Measurements from ENCODE around the gene GJB3.
"Not testable (repeated sequence)": the region's sequence is repeated elsewhere in the genome, so short reads cannot be mapped to it uniquely, and the experiment has no call there.

GJB3 gene

GRCh38 chr1:34761176-34761761, 19.7 kb upstream of the GJB3 start:
- no peak for DNase-seq

DNA sequence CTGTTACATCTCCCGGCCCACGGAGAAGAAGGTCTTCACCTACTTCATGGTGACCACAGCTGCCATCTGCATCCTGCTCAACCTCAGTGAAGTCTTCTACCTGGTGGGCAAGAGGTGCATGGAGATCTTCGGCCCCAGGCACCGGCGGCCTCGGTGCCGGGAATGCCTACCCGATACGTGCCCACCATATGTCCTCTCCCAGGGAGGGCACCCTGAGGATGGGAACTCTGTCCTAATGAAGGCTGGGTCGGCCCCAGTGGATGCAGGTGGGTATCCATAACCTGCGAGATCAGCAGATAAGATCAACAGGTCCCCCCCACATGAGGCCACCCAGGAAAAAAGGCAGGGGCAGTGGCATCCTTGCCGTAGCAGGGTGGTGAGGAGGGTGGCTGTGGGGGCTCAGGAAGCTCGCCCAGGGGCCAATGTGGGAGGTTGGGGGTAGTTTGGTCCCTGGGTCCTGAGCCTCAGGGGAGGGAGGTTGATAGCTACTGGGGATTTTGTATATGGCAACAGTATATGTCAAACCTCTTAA, 19.2 kb upstream of the GJB3 start:
- DNase-seq: no peak

GRCh38 chr1:34762474-34763141, 18.4 kb upstream of the GJB3 start:
- no peak for DNase-seq

- no peak for DNase-seq
These were observed 17.8 kb upstream of the GJB3 start for GRCh38 chr1:34763142-34763781.

DNA sequence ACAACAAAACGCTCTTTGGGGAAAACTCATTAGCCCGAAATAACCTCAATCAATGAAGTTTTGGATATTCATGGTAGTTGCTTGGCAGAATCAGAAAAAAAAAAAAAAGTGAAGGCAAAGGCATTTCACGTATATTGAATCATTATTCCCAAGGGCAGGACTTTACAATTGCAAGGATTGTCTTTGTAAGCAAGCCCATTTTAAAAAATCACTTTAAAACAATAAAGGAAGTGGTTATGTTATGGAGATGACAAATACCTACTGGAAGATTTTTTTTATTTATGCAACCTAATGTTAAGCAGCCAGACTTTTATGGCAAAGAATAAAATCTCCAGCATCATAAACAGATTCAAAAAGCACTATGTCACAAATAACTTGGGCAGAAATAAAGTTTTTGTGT, 12.2 kb upstream of the GJB3 start:
- no peak for DNase-seq

GRCh38 chr1:34770891-34771504, 10.0 kb upstream of the GJB3 start:
- no peak for DNase-seq

DNA sequence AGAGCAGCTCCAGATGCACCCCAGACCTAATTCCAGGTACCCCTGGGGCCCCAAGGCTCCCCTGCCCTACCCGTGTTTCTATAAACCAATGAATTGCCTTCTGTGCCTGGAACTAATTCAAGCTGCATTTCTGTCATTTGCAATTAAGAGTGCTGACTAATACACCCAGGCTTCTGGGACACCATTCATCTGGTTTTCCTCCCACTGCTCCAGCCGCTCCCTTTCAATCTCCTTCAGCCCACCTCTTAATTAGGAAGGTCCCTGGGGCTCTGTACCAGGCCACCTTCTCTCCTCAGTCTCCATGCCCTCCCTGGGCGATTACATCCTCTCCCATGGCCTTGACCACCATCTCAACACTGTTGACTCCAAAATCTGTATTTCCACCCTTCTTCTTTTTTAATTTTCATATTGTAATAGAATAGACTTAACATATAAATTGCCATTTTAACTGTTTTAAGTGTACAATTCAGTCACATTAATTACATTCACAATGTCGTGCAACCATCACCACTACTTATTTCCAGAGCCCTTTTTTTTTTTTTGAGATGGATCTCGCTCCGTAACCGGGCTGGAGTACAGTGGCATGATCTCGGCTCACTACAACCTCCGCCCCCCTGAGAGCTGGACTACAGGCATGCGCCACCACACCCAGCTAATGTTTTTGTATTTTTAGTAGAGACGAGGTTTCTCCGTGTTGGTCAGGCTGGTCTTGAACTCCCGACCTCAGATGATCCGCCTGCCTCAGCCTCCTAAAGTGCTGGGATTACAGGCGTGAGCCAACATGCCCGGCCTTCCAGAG, 9.2 kb upstream of the GJB3 start:
- DNase-seq: no peak

GRCh38 chr1:34773114-34773513, 7.9 kb upstream of the GJB3 start:
- not testable (repeated sequence) for DNase-seq

GRCh38 chr1:34774957-34775356, 6.1 kb upstream of the GJB3 start:
- DNase-seq: no peak

GRCh38 chr1:34776911-34777310, 4.1 kb upstream of the GJB3 start:
- no peak for DNase-seq

- no peak for DNase-seq
These were observed 3.3 kb upstream of the GJB3 start for GRCh38 chr1:34777519-34778321.

DNA sequence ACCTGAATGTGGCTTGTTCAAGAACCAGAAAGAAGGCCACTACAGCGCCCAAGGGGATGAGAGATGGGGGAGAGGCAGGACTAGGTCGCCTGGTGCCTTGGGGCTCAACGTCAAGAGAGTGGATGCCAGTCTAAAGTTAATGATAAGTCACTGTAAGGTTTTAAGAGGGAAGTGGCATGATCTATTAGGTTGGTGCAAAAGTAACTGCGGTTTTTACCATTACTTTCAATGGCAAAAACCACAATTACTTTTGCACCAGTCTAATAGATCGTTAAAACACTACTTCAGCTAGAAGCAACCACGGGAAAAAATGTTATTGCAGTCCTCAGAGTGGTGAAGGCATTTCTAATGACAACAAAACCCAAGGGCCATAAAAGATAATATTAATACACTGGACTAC, 2.6 kb upstream of the GJB3 start:
- no peak for DNase-seq

- no peak for DNase-seq
These were observed 2.0 kb upstream of the GJB3 start for GRCh38 chr1:34779005-34779404.

GRCh38 chr1:34779526-34779925, 1.5 kb upstream of the GJB3 start:
- DNase-seq: no peak

- DNase-seq: no peak
These were observed 1.1 kb upstream of the GJB3 start for GRCh38 chr1:34779962-34780361.

GRCh38 chr1:34780528-34780927, 486 bp upstream of the GJB3 start:
- no peak for DNase-seq

DNA sequence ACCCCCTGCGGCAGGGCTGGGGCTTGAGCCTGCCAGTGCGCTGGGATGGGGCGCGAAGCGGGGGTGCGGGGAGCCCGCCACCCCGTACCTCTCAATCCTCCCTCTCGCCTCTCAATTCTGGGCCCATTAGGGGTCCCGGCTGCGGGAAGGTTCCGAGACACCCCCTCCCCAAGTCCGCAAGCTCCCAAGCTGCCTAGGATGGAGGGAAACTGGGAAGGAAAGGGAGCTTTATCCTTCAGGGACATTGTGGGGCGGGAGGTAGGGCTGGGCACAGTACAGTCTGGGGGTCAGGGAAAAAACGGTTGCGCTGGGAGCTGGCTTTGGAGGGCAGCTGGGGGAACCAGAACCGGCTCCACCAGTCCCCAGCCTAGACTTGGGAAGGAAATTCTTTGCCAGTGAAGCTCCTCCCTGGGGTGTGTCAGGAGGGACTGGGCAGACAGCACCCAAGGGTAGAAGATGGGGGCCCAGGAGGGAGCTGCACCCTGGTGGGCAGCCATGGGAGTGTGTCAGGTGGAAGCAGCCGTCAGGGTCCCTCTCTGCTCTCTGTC, 904 bp downstream of the GJB3 start:
- no peak for DNase-seq

GRCh38 chr1:34784751-34785221, 3.8 kb downstream of the GJB3 start:
- DNase-seq: no peak

GRCh38 chr1:34785231-34785874, 4.3 kb downstream of the GJB3 start:
- DNase-seq: no peak

GRCh38 chr1:34785875-34786470, 5.0 kb downstream of the GJB3 start:
- DNase-seq: no peak
